ENCODE results near the gene PARD3B.
A peak's percentile ranks its signal among the peaks of the same experiment; 100 is the strongest.

DNA sequence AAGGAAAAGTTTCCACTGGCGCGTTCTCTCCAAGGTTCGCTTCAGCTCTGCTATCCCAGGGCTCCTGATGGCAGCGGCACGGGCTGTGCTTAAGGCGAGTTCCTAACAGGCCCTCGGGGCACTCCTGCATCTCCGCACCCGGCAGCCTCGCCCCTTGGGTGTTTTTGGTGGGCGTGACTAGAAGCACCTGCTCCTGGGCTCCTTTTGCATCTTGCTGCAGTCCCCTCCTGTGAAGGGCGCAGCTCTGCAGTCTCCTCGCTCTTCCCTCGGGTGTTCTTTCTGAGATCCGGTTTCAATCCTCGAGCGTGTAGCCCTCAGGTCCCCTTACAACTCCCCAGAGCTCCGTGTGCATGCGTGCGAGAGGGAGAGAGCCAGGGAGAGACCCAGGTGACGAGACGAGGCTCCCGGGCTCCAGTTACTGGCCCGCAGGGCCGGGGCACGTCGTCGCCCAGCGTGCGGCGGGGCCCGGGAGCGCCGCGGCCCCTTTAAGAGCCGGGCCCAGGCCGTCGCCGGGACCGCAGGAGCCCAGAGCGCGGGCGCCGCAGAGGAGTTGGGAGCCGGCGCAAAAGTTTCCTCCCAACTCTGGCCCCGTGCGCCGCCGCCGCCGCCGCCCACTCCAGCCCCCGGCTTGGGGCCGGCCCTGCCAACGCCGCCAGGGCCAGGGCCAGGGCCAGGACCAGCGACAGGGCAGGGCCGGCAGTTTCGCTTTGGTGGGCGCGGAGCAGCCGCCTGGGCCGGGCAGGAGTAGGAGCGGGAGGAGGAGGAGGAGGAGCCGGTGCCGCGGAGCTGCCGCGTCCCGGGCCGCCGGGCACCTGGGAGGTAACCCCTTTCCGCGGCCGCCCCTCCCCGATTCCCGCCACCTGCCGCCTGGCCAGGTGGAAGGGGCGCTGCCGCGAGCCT, at the start of gene PARD3B:
- no peak for TF ChIP-seq JUND (IDR thresholded peaks at IDR 0.05; ENCODE audit: low read length)
- TF ChIP-seq POLR2A (IDR thresholded peaks at IDR 0.05; ENCODE audit: control extremely low read depth in 1 of 2, low read depth in 2 of 2, low read length in 2 of 2): no peak
- 0 out of 2 replicates have a peak, but pooled peaks have one; percentile 29 for TF ChIP-seq TAF1 (IDR thresholded peaks at IDR 0.05; ENCODE audit: low read depth, low read length)
- no peak for TF ChIP-seq ZNF274 (IDR thresholded peaks at IDR 0.05; ENCODE audit: borderline replicate concordance, extremely low read depth, low read length)
- no peak for TF ChIP-seq RFX5 (IDR thresholded peaks at IDR 0.05; ENCODE audit: borderline replicate concordance, low read depth, low read length)
- TF ChIP-seq GABPA (IDR thresholded peaks at IDR 0.05; ENCODE audit: borderline replicate concordance, insufficient read depth, low read length): no peak
- TF ChIP-seq, protein P1, sequence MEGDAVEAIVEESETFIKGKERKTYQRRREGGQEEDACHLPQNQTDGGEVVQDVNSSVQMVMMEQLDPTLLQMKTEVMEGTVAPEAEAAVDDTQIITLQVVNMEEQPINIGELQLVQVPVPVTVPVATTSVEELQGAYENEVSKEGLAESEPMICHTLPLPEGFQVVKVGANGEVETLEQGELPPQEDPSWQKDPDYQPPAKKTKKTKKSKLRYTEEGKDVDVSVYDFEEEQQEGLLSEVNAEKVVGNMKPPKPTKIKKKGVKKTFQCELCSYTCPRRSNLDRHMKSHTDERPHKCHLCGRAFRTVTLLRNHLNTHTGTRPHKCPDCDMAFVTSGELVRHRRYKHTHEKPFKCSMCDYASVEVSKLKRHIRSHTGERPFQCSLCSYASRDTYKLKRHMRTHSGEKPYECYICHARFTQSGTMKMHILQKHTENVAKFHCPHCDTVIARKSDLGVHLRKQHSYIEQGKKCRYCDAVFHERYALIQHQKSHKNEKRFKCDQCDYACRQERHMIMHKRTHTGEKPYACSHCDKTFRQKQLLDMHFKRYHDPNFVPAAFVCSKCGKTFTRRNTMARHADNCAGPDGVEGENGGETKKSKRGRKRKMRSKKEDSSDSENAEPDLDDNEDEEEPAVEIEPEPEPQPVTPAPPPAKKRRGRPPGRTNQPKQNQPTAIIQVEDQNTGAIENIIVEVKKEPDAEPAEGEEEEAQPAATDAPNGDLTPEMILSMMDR (IDR thresholded peaks at IDR 0.05; ENCODE audit: control extremely low read depth in 1 of 3, insufficient read depth in 1 of 3, low read depth in 1 of 3, low read length in 3 of 3): no peak
- TF ChIP-seq RAD21 (IDR thresholded peaks at IDR 0.05 in 1 of 2, conservative IDR thresholded peaks at IDR 0.05 in 1 of 2; ENCODE audit: low read depth in 2 of 2, low read length in 2 of 2): no peak
- TF ChIP-seq RBBP5 (IDR thresholded peaks at IDR 0.05; ENCODE audit: borderline replicate concordance, low read depth, low read length): no peak
- TF ChIP-seq JUN (IDR thresholded peaks at IDR 0.05; ENCODE audit: low read depth, low read length): no peak
- no peak for TF ChIP-seq SP4 (IDR thresholded peaks at IDR 0.05; ENCODE audit: low read length)
- TF ChIP-seq EP300 (IDR thresholded peaks at IDR 0.05; ENCODE audit: borderline replicate concordance in 1 of 2, low read depth in 2 of 2, low read length in 2 of 2): no peak
- TF ChIP-seq, protein P2, sequence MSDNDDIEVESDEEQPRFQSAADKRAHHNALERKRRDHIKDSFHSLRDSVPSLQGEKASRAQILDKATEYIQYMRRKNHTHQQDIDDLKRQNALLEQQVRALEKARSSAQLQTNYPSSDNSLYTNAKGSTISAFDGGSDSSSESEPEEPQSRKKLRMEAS (IDR thresholded peaks at IDR 0.05): peak; percentile 96
- no peak for TF ChIP-seq NRF1 (IDR thresholded peaks at IDR 0.05; ENCODE audit: low read depth, low read length)

Measured in H1 (cell line).